ENCODE results near the gene SPPL3.

SPPL3 gene

DNA sequence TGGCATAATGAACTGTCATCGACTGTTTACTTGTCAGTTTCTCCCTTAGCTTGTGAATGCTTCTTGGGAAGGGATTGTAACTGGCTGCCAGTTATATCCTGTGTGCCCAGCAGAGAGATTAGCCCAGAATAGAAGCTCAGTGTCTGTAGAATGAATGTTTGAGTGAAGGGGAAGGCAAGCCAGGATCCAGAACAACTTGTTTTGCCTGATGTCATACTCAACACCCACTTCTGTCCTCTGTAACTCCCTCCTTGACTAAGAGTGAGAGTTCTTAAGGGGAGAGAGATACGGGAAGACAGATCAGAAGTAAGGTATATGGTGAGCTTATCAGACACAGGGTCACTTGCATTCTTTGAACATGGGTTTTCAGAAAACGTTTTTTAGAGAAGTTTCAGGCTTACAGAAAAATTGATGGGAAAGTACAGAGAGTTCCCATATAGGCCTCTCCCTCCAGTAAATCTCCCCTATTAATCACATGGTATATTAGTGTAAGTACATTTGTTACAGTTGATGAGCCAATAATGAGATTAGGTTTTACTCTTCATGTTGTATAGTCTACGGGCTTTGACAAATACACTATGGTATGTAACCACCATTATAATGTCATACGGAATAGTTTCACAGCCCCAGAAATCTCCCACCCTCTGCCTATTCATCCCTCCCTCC is 5.6 kb upstream of the SPPL3 start:
- ATAC-seq: no peak
- TF ChIP-seq ZFP3 (CRISPR knock-in tag; IDR thresholded peaks at IDR 0.05): no peak

DNA sequence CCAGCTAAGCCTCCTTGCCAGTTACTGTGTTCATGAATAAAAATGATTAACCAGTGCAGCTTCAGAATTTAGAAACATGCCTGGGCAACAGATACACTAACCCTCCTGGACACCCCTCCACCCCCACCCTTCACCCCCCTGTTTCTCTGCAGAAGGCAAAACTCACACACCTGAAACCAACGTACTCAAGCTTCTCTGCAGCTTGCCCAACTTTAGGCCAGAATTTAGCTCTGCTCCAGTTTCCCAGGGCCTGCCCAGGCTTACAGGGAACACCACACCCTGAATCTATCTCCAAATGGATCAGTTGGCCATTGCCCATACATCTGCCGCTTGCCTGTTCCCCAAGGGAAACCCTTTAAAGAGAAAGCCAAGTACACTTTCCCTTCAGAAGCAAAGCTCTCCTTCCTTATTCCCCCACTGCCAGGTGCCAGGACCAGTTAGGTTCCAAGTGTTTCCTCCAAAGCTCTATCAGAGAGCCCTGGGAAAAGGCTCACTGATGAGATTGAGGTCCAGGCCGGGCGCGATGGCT is 1.8 kb upstream of the SPPL3 start:
- TF ChIP-seq, protein P1, sequence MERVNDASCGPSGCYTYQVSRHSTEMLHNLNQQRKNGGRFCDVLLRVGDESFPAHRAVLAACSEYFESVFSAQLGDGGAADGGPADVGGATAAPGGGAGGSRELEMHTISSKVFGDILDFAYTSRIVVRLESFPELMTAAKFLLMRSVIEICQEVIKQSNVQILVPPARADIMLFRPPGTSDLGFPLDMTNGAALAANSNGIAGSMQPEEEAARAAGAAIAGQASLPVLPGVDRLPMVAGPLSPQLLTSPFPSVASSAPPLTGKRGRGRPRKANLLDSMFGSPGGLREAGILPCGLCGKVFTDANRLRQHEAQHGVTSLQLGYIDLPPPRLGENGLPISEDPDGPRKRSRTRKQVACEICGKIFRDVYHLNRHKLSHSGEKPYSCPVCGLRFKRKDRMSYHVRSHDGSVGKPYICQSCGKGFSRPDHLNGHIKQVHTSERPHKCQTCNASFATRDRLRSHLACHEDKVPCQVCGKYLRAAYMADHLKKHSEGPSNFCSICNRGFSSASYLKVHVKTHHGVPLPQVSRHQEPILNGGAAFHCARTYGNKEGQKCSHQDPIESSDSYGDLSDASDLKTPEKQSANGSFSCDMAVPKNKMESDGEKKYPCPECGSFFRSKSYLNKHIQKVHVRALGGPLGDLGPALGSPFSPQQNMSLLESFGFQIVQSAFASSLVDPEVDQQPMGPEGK (CRISPR knock-in tag; IDR thresholded peaks at IDR 0.05; ENCODE audit: borderline replicate concordance): no peak
- TF ChIP-seq ISL1 (CRISPR knock-in tag; IDR thresholded peaks at IDR 0.05): no peak
- TF ChIP-seq RARB (CRISPR knock-in tag; IDR thresholded peaks at IDR 0.05): no peak
- no peak for ATAC-seq

DNA sequence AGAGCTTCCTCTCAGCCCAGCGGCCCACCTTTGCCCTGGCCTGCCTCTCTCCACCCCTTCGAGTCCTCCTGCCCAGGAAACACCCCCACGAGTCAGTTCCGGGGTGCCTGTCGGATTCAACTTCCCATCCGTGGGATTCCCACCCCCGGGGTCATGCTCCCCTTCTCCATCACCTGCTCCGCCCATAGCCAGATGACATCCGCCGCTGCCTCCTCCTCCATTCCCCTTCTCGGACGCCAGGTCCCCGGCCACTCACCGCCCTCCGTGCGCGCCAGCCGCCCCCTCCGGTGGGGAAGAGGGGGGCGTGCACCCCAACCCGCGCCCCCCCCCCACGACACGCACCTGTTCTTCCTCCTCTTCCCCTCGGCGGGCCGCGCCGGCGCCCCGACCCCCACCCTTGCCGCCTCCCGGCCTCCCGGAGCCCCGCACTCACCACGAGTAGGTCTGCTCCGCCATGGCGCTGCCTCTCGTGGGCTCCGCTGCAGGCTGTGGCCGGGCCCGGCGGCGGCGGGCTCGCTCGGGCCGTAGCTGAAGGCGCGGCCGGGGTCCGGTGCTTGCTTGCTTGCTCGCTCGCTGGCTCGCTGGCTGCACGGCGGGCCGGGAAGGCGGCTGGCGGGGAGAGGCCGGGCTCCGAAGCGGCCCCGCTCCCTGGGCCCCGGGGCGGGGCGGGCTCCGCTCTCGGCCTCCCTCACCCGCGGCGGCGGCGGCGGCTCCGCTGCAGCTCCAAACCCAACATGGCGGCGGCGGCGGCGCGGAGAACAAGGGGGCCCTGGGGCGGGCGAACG is 554 bp downstream of the SPPL3 start:
- ATAC-seq: peak; percentile 62
- TF ChIP-seq, protein P2, sequence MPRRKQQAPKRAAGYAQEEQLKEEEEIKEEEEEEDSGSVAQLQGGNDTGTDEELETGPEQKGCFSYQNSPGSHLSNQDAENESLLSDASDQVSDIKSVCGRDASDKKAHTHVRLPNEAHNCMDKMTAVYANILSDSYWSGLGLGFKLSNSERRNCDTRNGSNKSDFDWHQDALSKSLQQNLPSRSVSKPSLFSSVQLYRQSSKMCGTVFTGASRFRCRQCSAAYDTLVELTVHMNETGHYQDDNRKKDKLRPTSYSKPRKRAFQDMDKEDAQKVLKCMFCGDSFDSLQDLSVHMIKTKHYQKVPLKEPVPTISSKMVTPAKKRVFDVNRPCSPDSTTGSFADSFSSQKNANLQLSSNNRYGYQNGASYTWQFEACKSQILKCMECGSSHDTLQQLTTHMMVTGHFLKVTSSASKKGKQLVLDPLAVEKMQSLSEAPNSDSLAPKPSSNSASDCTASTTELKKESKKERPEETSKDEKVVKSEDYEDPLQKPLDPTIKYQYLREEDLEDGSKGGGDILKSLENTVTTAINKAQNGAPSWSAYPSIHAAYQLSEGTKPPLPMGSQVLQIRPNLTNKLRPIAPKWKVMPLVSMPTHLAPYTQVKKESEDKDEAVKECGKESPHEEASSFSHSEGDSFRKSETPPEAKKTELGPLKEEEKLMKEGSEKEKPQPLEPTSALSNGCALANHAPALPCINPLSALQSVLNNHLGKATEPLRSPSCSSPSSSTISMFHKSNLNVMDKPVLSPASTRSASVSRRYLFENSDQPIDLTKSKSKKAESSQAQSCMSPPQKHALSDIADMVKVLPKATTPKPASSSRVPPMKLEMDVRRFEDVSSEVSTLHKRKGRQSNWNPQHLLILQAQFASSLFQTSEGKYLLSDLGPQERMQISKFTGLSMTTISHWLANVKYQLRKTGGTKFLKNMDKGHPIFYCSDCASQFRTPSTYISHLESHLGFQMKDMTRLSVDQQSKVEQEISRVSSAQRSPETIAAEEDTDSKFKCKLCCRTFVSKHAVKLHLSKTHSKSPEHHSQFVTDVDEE (CRISPR knock-in tag; IDR thresholded peaks at IDR 0.05): no peak
- TF ChIP-seq ZC3H10 (CRISPR knock-in tag; IDR thresholded peaks at IDR 0.05) (no peak), TOX (CRISPR knock-in tag; IDR thresholded peaks at IDR 0.05; ENCODE audit: borderline replicate concordance) (no peak), ZFP3 (CRISPR knock-in tag; IDR thresholded peaks at IDR 0.05) (no peak)
- TF ChIP-seq, protein P3, sequence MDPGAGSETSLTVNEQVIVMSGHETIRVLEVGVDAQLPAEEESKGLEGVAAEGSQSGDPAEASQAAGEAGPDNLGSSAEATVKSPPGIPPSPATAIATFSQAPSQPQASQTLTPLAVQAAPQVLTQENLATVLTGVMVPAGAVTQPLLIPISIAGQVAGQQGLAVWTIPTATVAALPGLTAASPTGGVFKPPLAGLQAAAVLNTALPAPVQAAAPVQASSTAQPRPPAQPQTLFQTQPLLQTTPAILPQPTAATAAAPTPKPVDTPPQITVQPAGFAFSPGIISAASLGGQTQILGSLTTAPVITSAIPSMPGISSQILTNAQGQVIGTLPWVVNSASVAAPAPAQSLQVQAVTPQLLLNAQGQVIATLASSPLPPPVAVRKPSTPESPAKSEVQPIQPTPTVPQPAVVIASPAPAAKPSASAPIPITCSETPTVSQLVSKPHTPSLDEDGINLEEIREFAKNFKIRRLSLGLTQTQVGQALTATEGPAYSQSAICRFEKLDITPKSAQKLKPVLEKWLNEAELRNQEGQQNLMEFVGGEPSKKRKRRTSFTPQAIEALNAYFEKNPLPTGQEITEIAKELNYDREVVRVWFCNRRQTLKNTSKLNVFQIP (CRISPR knock-in tag; IDR thresholded peaks at IDR 0.05; ENCODE audit: borderline replicate concordance, low read depth): no peak

DNA sequence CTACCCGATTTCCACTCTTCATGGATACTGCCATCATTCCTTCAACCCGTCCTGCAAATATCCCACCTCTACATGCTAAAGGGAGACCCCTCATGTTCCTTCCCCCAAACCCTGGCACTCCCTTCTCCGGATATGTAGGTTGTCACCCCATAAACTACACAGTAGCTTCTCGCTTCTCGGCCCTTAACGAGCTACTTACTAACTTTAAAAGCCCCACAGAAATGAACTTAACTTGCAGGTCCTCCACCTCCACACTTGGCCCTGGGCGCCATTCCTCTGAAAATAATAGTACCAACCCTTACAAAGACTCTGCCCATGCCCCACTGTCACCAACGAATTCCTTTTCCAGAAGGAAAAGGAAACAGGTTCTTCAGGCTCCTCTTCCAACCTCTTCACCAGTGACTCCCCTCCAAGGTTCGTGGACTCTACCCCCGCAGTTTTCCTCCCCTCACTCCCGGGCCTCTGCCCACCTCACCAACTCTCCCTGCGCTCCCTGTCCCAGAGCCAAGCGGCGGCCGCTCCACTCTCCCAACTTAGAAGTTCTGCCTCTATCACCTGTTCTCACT is 1.2 kb downstream of the SPPL3 start:
- peak; percentile 65 for ATAC-seq
- TF ChIP-seq ZFP30 (CRISPR knock-in tag; IDR thresholded peaks at IDR 0.05) (no peak), ZNF8 (CRISPR knock-in tag; IDR thresholded peaks at IDR 0.05) (no peak), TOX (CRISPR knock-in tag; IDR thresholded peaks at IDR 0.05; ENCODE audit: borderline replicate concordance) (no peak)

DNA sequence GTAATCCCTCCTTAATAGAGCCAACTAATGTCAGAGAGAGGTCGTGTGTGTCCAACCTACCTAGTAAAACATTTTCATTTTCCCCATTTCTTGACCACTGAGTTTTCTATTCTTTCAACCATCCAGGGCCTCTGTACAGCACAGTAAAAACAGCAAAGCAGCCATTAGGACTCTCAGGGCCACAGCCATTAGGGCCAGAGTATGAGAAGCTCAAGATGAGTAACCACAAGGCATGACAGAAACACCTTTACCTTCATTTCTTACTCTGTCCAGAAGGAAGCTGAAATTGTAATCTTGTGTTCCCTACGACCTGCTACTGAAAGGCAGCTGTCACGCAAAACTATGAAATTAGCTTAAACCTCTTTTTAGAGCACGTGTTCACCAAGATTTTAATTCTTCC is 2.3 kb downstream of the SPPL3 start:
- ATAC-seq: no peak
- TF ChIP-seq CSDC2 (CRISPR knock-in tag; IDR thresholded peaks at IDR 0.05): no peak
- TF ChIP-seq ISL1 (CRISPR knock-in tag; IDR thresholded peaks at IDR 0.05): no peak
- TF ChIP-seq ZNF70 (CRISPR knock-in tag; IDR thresholded peaks at IDR 0.05): no peak
- TF ChIP-seq, protein P1 (CRISPR knock-in tag; IDR thresholded peaks at IDR 0.05; ENCODE audit: borderline replicate concordance): no peak
- no peak for TF ChIP-seq RARB (CRISPR knock-in tag; IDR thresholded peaks at IDR 0.05)
- no peak for TF ChIP-seq SNAI2 (CRISPR knock-in tag; IDR thresholded peaks at IDR 0.05)
- TF ChIP-seq, protein P2 (CRISPR knock-in tag; IDR thresholded peaks at IDR 0.05): no peak
- no peak for TF ChIP-seq TCF4 (CRISPR knock-in tag; IDR thresholded peaks at IDR 0.05; ENCODE audit: borderline replicate concordance)
- TF ChIP-seq, protein P4, sequence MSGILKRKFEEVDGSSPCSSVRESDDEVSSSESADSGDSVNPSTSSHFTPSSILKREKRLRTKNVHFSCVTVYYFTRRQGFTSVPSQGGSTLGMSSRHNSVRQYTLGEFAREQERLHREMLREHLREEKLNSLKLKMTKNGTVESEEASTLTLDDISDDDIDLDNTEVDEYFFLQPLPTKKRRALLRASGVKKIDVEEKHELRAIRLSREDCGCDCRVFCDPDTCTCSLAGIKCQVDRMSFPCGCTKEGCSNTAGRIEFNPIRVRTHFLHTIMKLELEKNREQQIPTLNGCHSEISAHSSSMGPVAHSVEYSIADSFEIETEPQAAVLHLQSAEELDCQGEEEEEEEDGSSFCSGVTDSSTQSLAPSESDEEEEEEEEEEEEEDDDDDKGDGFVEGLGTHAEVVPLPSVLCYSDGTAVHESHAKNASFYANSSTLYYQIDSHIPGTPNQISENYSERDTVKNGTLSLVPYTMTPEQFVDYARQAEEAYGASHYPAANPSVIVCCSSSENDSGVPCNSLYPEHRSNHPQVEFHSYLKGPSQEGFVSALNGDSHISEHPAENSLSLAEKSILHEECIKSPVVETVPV (CRISPR knock-in tag; IDR thresholded peaks at IDR 0.05): no peak
- TF ChIP-seq, protein P5, sequence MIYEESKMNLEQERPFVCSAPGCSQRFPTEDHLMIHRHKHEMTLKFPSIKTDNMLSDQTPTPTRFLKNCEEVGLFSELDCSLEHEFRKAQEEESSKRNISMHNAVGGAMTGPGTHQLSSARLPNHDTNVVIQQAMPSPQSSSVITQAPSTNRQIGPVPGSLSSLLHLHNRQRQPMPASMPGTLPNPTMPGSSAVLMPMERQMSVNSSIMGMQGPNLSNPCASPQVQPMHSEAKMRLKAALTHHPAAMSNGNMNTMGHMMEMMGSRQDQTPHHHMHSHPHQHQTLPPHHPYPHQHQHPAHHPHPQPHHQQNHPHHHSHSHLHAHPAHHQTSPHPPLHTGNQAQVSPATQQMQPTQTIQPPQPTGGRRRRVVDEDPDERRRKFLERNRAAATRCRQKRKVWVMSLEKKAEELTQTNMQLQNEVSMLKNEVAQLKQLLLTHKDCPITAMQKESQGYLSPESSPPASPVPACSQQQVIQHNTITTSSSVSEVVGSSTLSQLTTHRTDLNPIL (CRISPR knock-in tag; IDR thresholded peaks at IDR 0.05; ENCODE audit: low read depth): no peak
- no peak for TF ChIP-seq OSR1 (CRISPR knock-in tag; IDR thresholded peaks at IDR 0.05)
- TF ChIP-seq ZC3H10 (CRISPR knock-in tag; IDR thresholded peaks at IDR 0.05): no peak

Measured in SK-N-SH treated with all-trans-retinoic acid at 6 μM for 48 hours (cell line).